Fibroblast of skin of left quadriceps (primary cell): Measurements from ENCODE around the gene HOXA4.

Source experiments
- DNase-seq, 2 experiments: peaks; one replicate each; pipeline ENCODE4 v3.0.0-alpha.2; 2013; ENCODE audit warnings: low read depth in 2 of 2

Gene HOXA4

GRCh38 chr7:27169658-27170425 lies 39.3 kb upstream of the HOXA4 start:
- no peak for DNase-seq

- DNase-seq, result no peak
Measured at GRCh38 chr7:27168265-27168947, 37.8 kb upstream of the HOXA4 start.

- DNase-seq, result no peak
Measured at GRCh38 chr7:27167916-27168264, 37.3 kb upstream of the HOXA4 start.

GRCh38 chr7:27166531-27167505 lies 36.3 kb upstream of the HOXA4 start:
- peak in 1 of 2 experiments; percentile 71 for DNase-seq

- DNase-seq, result peak in 1 of 2 experiments; percentile 82
Measured at GRCh38 chr7:27165996-27166530, 35.5 kb upstream of the HOXA4 start.

- DNase-seq, result peak; percentile 95 to 96
Measured at GRCh38 chr7:27165089-27165995, 34.8 kb upstream of the HOXA4 start, which contains the start of gene HOXA9. Gene HOXA9, minus strand, starts transcription at chr7:27165537. Its CDS starts 80 bp downstream, at chr7:27165457.

GRCh38 chr7:27164367-27165088 lies 34.0 kb upstream of the HOXA4 start:
- no peak for DNase-seq

GRCh38 chr7:27164045-27164366 lies 33.4 kb upstream of the HOXA4 start:
- no peak for DNase-seq

GRCh38 chr7:27163288-27164044 lies 32.9 kb upstream of the HOXA4 start:
- no peak for DNase-seq

- no peak for DNase-seq
Measured at GRCh38 chr7:27162561-27163287, 32.2 kb upstream of the HOXA4 start.

GRCh38 chr7:27161721-27162560 lies 31.4 kb upstream of the HOXA4 start:
- no peak for DNase-seq

- no peak for DNase-seq
Measured at GRCh38 chr7:27161214-27161720, 30.7 kb upstream of the HOXA4 start.

- peak in 1 of 2 experiments; percentile 68 for DNase-seq
Measured at GRCh38 chr7:27160546-27161213, 30.1 kb upstream of the HOXA4 start.

GRCh38 chr7:27160145-27160545 lies 29.6 kb upstream of the HOXA4 start:
- DNase-seq, result no peak

- DNase-seq, result no peak
Measured at GRCh38 chr7:27159266-27160144, 28.9 kb upstream of the HOXA4 start.
